ENCODE data around the gene VPS39.

The VPS39 gene

DNA sequence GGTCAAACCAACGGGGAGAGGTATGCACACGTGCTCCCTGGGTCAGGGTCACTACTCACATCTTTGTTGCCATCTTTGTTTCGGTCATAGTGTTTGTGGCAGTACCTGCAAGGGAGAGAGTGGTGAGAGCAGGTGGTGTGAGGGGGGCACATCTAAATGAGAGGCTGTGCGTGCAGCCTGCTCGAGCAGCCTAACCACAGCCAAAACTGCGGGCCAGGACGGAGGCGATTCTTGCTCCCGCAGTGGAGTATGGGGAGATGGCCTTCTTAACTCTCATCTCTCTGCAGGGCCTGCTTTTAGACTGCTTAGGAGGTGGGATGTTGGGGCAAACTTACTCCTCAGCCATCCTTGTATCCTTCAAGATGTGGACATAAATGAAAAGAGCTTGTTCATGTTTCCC, 44.8 kb downstream of the VPS39 start:
- H3K27ac ChIP-seq (ENCODE audit: low read length), result no peak overlapping the region
- H4K20me1 ChIP-seq (ENCODE audit: insufficient read depth, low read length), result no peaks in the 10 kb centered on the region
- H3K27me3 ChIP-seq (ENCODE audit: low read depth, low read length), result no peaks in the 10 kb centered on the region
- no peaks in the 10 kb centered on the region for H3K9me3 ChIP-seq (ENCODE audit: insufficient read depth, low read length)
- H3K4me2 ChIP-seq (ENCODE audit: low read length), result no peak overlapping the region
- TF ChIP-seq, protein P1, sequence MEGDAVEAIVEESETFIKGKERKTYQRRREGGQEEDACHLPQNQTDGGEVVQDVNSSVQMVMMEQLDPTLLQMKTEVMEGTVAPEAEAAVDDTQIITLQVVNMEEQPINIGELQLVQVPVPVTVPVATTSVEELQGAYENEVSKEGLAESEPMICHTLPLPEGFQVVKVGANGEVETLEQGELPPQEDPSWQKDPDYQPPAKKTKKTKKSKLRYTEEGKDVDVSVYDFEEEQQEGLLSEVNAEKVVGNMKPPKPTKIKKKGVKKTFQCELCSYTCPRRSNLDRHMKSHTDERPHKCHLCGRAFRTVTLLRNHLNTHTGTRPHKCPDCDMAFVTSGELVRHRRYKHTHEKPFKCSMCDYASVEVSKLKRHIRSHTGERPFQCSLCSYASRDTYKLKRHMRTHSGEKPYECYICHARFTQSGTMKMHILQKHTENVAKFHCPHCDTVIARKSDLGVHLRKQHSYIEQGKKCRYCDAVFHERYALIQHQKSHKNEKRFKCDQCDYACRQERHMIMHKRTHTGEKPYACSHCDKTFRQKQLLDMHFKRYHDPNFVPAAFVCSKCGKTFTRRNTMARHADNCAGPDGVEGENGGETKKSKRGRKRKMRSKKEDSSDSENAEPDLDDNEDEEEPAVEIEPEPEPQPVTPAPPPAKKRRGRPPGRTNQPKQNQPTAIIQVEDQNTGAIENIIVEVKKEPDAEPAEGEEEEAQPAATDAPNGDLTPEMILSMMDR (IDR thresholded peaks at IDR 0.05; ENCODE audit: low read depth, low read length), result no peak
- no peak for TF ChIP-seq EZH2phosphoT487 (IDR thresholded peaks at IDR 0.05; ENCODE audit: low read depth)
- no peaks in the 10 kb centered on the region for H3K4me1 ChIP-seq (ENCODE audit: low read length)
- no peak overlapping the region for H3K4me3 ChIP-seq (ENCODE audit: low read length)
- peaks cover 64% of the 10 kb centered on the region for H3K36me3 ChIP-seq (replicated peaks; ENCODE audit: low read depth, low read length)
- no peak overlapping the region for H2AFZ ChIP-seq (ENCODE audit: low read depth, low read length)
- no peaks in the 10 kb centered on the region for H3K79me2 ChIP-seq (ENCODE audit: low read length)
- no peak overlapping the region for H3K9ac ChIP-seq (ENCODE audit: low read length)

DNA sequence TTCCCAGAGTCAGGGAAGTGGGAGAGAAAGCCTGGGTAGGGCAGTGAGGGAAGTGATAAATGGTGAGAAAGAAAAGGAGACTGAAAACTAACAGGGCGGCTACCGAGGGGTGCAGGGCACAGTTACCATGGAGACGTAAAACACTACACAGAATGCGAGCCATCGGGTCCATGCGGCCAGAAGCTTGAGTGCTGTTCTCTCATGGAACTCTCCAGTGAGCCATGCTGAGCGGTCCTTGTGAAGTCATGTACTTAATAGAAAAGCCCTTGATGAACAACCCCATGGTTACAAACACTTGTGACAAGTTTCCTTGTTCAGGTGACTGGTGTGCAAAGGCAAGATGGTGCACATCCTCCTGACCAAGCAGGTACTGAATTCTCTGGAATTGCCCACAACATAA, 48.0 kb downstream of the VPS39 start:
- Histone ChIP-seq H3K27ac (ENCODE audit: low read length) (no peak overlapping the region), H3K4me1 (ENCODE audit: low read length) (no peaks in the 10 kb centered on the region), H2AFZ (ENCODE audit: low read depth, low read length) (no peak overlapping the region), H3K4me2 (ENCODE audit: low read length) (no peak overlapping the region), H3K4me3 (ENCODE audit: low read length) (no peak overlapping the region), H3K9me3 (ENCODE audit: insufficient read depth, low read length) (no peaks in the 10 kb centered on the region), H3K9ac (ENCODE audit: low read length) (no peak overlapping the region), H4K20me1 (ENCODE audit: insufficient read depth, low read length) (no peaks in the 10 kb centered on the region), H3K36me3 (replicated peaks; ENCODE audit: low read depth, low read length) (peaks cover 44% of the 10 kb centered on the region), H3K27me3 (ENCODE audit: low read depth, low read length) (no peaks in the 10 kb centered on the region), H3K79me2 (ENCODE audit: low read length) (no peaks in the 10 kb centered on the region)
- TF ChIP-seq, protein P1 (IDR thresholded peaks at IDR 0.05; ENCODE audit: low read depth, low read length), result no peak
- no peak for TF ChIP-seq EZH2phosphoT487 (IDR thresholded peaks at IDR 0.05; ENCODE audit: low read depth)

DNA sequence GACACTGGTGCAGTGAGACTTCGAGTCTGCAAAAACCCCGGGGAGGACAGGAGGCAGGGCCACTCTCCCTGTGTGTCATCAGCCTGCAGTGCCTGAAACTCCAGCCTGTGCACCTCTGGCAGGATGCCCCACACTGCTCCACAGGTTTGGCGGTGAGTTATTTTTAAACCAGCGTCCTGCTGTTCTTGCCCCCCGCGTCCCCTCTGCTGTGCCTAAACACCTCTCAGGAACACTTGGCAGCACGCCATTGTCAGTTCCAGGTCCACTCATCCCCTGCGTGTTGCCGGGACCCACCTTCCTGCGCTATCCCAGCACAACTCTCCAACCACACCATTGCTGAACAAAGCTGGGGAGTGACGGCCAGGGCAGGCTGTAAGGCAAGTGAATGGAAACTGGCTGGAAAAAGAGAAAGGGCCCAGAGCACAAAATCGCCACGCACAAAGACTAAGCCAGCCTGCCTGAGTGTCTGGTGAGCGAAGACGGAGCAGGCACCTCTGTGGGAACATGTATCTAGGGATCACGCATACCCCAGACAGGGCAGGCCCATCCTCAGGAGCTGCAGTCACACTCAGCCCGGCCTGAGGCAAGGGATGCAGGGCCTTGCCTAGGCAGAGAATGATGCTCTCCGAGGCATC, 48.6 kb downstream of the VPS39 start:
- H3K27me3 ChIP-seq (ENCODE audit: low read depth, low read length), result no peaks in the 10 kb centered on the region
- no peaks in the 10 kb centered on the region for H3K79me2 ChIP-seq (ENCODE audit: low read length)
- H3K4me1 ChIP-seq (ENCODE audit: low read length), result no peaks in the 10 kb centered on the region
- no peak overlapping the region for H2AFZ ChIP-seq (ENCODE audit: low read depth, low read length)
- H3K4me3 ChIP-seq (ENCODE audit: low read length), result no peak overlapping the region
- H3K9me3 ChIP-seq (ENCODE audit: insufficient read depth, low read length), result no peaks in the 10 kb centered on the region
- peaks cover 42% of the 10 kb centered on the region for H3K36me3 ChIP-seq (replicated peaks; ENCODE audit: low read depth, low read length)
- no peak overlapping the region for H3K27ac ChIP-seq (ENCODE audit: low read length)
- no peaks in the 10 kb centered on the region for H4K20me1 ChIP-seq (ENCODE audit: insufficient read depth, low read length)
- TF ChIP-seq, protein P1 (IDR thresholded peaks at IDR 0.05; ENCODE audit: low read depth, low read length), result no peak
- H3K9ac ChIP-seq (ENCODE audit: low read length), result no peak overlapping the region
- no peak overlapping the region for H3K4me2 ChIP-seq (ENCODE audit: low read length)

DNA sequence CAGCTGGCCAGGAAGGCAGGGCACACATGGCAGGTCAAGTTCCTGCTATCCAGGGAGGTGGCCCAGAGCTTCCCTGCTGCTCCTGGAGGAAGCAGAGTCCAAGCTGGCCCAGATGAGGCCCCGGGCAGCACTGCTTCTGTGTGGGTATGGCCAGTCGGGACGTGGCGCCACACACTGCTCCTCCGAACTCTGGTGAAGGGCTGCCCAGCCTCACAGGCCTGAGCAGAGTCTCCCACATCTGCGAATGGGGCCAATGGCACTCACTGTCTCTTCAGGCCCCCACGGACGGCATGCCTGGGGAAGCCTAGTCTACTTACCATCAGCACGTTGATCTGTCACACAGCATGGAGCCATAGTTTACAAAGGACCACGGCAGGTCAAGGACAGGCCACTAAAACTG, 49.2 kb downstream of the VPS39 start:
- Histone ChIP-seq H3K4me1 (ENCODE audit: low read length) (no peaks in the 10 kb centered on the region), H3K4me3 (ENCODE audit: low read length) (no peak overlapping the region), H3K79me2 (ENCODE audit: low read length) (no peaks in the 10 kb centered on the region), H3K9me3 (ENCODE audit: insufficient read depth, low read length) (no peaks in the 10 kb centered on the region), H3K36me3 (replicated peaks; ENCODE audit: low read depth, low read length) (peaks cover 37% of the 10 kb centered on the region), H3K27me3 (ENCODE audit: low read depth, low read length) (no peaks in the 10 kb centered on the region), H4K20me1 (ENCODE audit: insufficient read depth, low read length) (no peaks in the 10 kb centered on the region), H3K4me2 (ENCODE audit: low read length) (no peak overlapping the region), H3K27ac (ENCODE audit: low read length) (no peak overlapping the region), H3K9ac (ENCODE audit: low read length) (no peak overlapping the region), H2AFZ (ENCODE audit: low read depth, low read length) (no peak overlapping the region)
- TF ChIP-seq, protein P1 (IDR thresholded peaks at IDR 0.05; ENCODE audit: low read depth, low read length), result no peak
- no peak for TF ChIP-seq EZH2phosphoT487 (IDR thresholded peaks at IDR 0.05; ENCODE audit: low read depth)
